Stimulated activated CD4-positive, alpha-beta T cell treated with anti-CD3 and anti-CD28 coated beads, Interleukin-4, amount 100 ng/mL, for 1 hour (primary cell): ENCODE measurements around the gene DUSP18.
"Not testable (repeated sequence)": the region's sequence is repeated elsewhere in the genome, so short reads cannot be mapped to it uniquely, and the experiment has no call there.

Experiments
- DNase-seq: peaks from one replicate; pipeline ENCODE4 v3.0.0-alpha.2; 2020

DUSP18 gene

GRCh38 chr22:30676565-30676964 lies 8.9 kb upstream of the DUSP18 start:
- not testable (repeated sequence) for DNase-seq

- DNase-seq = no peak
Measured at GRCh38 chr22:30675436-30675835, 7.8 kb upstream of the DUSP18 start.

GRCh38 chr22:30674482-30674881 lies 6.8 kb upstream of the DUSP18 start:
- no peak for DNase-seq

- DNase-seq = no peak
Measured at GRCh38 chr22:30673136-30673535, 5.5 kb upstream of the DUSP18 start.

GRCh38 chr22:30671071-30671470 lies 3.4 kb upstream of the DUSP18 start:
- no peak for DNase-seq

- no peak for DNase-seq
Measured at GRCh38 chr22:30668386-30668710, 673 bp upstream of the DUSP18 start.

- DNase-seq = no peak
Measured at GRCh38 chr22:30667107-30667493, 575 bp downstream of the DUSP18 start.

- DNase-seq = no peak
Measured at GRCh38 chr22:30665786-30666185, 1.9 kb downstream of the DUSP18 start.

- DNase-seq = no peak
Measured at GRCh38 chr22:30665266-30665665, 2.4 kb downstream of the DUSP18 start.

GRCh38 chr22:30664798-30665197 lies 2.9 kb downstream of the DUSP18 start:
- DNase-seq = no peak

- no peak for DNase-seq
Measured at GRCh38 chr22:30662040-30662439, 5.6 kb downstream of the DUSP18 start.

- DNase-seq = no peak
Measured at GRCh38 chr22:30655532-30655931, 12.1 kb downstream of the DUSP18 start.

GRCh38 chr22:30654361-30654760 lies 13.3 kb downstream of the DUSP18 start:
- no peak for DNase-seq

GRCh38 chr22:30652852-30653251 lies 14.8 kb downstream of the DUSP18 start:
- DNase-seq = no peak

GRCh38 chr22:30650508-30651116 lies 17.1 kb downstream of the DUSP18 start:
- DNase-seq = no peak

GRCh38 chr22:30649430-30650007 lies 18.2 kb downstream of the DUSP18 start:
- DNase-seq = peak; percentile 88

GRCh38 chr22:30648825-30649224 lies 18.9 kb downstream of the DUSP18 start:
- DNase-seq = no peak

- DNase-seq = no peak
Measured at GRCh38 chr22:30647536-30647935, 20.1 kb downstream of the DUSP18 start.

GRCh38 chr22:30646518-30647160 lies 21.0 kb downstream of the DUSP18 start:
- no peak for DNase-seq

GRCh38 chr22:30643055-30643875 lies 24.4 kb downstream of the DUSP18 start:
- no peak for DNase-seq

- DNase-seq = no peak
Measured at GRCh38 chr22:30640839-30641430, 26.7 kb downstream of the DUSP18 start.

GRCh38 chr22:30640361-30640760 lies 27.3 kb downstream of the DUSP18 start:
- DNase-seq = no peak

GRCh38 chr22:30637701-30638114 lies 30.0 kb downstream of the DUSP18 start:
- no peak for DNase-seq
